HCT116 (cell line): ENCODE data around the gene HEY2.

ENCODE experiments used
- CTCF ChIP-seq, 3 experiments: fragments of 200-600 bp in 1 of 3; sonication (generic) in 1 of 3; IDR thresholded peaks in 2 of 3; conservative IDR thresholded peaks in 1 of 3; 2 replicates each; pipeline ENCODE4 v1.5.1; 2012 to 2017; ENCODE audit warnings: low read depth in 2 of 3, low read length in 2 of 3, antibody characterized with exemption in 1 of 3, borderline replicate concordance in 1 of 3, control low read depth in 1 of 3, mild to moderate bottlenecking in 1 of 3, mixed read lengths in 1 of 3, mixed run types in 1 of 3, moderate library complexity in 1 of 3; ENCODE audit not compliant: insufficient read depth in 1 of 3
- EGR1 ChIP-seq: IDR thresholded peaks from 2 replicates; pipeline ENCODE4 v1.6.1; 2012; ENCODE audit warnings: low read depth
- EZH2 ChIP-seq: fragments of 200-600 bp; sonication (generic); IDR thresholded peaks from 2 replicates; pipeline ENCODE4 v1.6.1; 2017; ENCODE audit warnings: antibody characterized with exemption, mixed run types
- JUND ChIP-seq: IDR thresholded peaks from 2 replicates; pipeline ENCODE4 v1.6.1; 2012
- POLR2A ChIP-seq: IDR thresholded peaks from 2 replicates; pipeline ENCODE4 v1.7.0; 2011; ENCODE audit warnings: borderline replicate concordance; ENCODE audit not compliant: insufficient read depth, insufficient read length; ENCODE audit errors: extremely low read depth
- POLR2AphosphoS5 ChIP-seq: IDR thresholded peaks from 2 replicates; pipeline ENCODE4 v1.6.1; 2011; ENCODE audit warnings: mild to moderate bottlenecking, low read depth, low read length, moderate library complexity
- REST ChIP-seq: IDR thresholded peaks from 2 replicates; pipeline ENCODE4 v1.6.1; 2012; ENCODE audit warnings: low read depth
- SIN3A ChIP-seq: IDR thresholded peaks from 2 replicates; pipeline ENCODE4 v1.6.1; 2012; ENCODE audit warnings: low read depth
- SP1 ChIP-seq: IDR thresholded peaks from 2 replicates; pipeline ENCODE4 v1.6.1; 2012; ENCODE audit warnings: low read depth
- TCF7L2 ChIP-seq: IDR thresholded peaks from 2 replicates; pipeline ENCODE4 v1.7.0; 2011; ENCODE audit warnings: borderline replicate concordance, inconsistent platforms; ENCODE audit not compliant: insufficient read depth, insufficient read length; ENCODE audit errors: extremely low read depth
- YY1 ChIP-seq: IDR thresholded peaks from 2 replicates; pipeline ENCODE4 v1.6.1; 2011; ENCODE audit warnings: low read length, low read depth, moderate library complexity, mild to moderate bottlenecking; ENCODE audit not compliant: insufficient replicate concordance; ENCODE audit errors: extremely low read depth
- ZBTB33 ChIP-seq: IDR thresholded peaks from 2 replicates; pipeline ENCODE4 v1.6.1; 2011; ENCODE audit warnings: mild to moderate bottlenecking, low read length, moderate library complexity; ENCODE audit not compliant: insufficient replicate concordance; ENCODE audit errors: extremely low read depth

GRCh38 chr6:125784365-125784764 is 34.9 kb downstream of the HEY2 start:
- TF ChIP-seq CTCF (IDR thresholded peaks at IDR 0.05 in 2 of 3, conservative IDR thresholded peaks at IDR 0.05 in 1 of 3; ENCODE audit: borderline replicate concordance in 1 of 3, insufficient read depth in 1 of 3, low read depth in 2 of 3, low read length in 2 of 3) (no peak), POLR2A (no peak), EZH2 (no peak), ZBTB33 (no peak), POLR2AphosphoS5 (no peak), SIN3A (no peak), JUND (no peak), REST (no peak), YY1 (no peak), TCF7L2 (no peak), SP1 (no peak), EGR1 (no peak)
